ENCODE results near the gene STAP2.
"Not testable (repeated sequence)": the region's sequence is repeated elsewhere in the genome, so short reads cannot be mapped to it uniquely, and the experiment has no call there.

The STAP2 gene

GRCh38 chr19:4298810-4299550 lies 39.6 kb downstream of the STAP2 start:
- DNase-seq (ENCODE audit: low spot score), result no peak

GRCh38 chr19:4297901-4298809 lies 40.5 kb downstream of the STAP2 start:
- no peak for DNase-seq (ENCODE audit: low spot score)

- DNase-seq (ENCODE audit: low spot score), result no peak
Measured at GRCh38 chr19:4295972-4296771, 42.5 kb downstream of the STAP2 start.

- DNase-seq (ENCODE audit: low spot score), result no peak
Measured at GRCh38 chr19:4294389-4294788, 44.2 kb downstream of the STAP2 start.

GRCh38 chr19:4292515-4292914 lies 46.1 kb downstream of the STAP2 start:
- no peak for DNase-seq (ENCODE audit: low spot score)

- no peak for DNase-seq (ENCODE audit: low spot score)
Measured at GRCh38 chr19:4291184-4291732, 47.4 kb downstream of the STAP2 start.

- no peak for DNase-seq (ENCODE audit: low spot score)
Measured at GRCh38 chr19:4288091-4288777, 50.4 kb downstream of the STAP2 start.

- not testable (repeated sequence) for DNase-seq (ENCODE audit: low spot score)
Measured at GRCh38 chr19:4286141-4286540, 52.5 kb downstream of the STAP2 start.

- no peak for DNase-seq (ENCODE audit: low spot score)
Measured at GRCh38 chr19:4284974-4285373, 53.7 kb downstream of the STAP2 start.

- peak; percentile 40 for DNase-seq (ENCODE audit: low spot score)
Measured at GRCh38 chr19:4284176-4284958, 54.3 kb downstream of the STAP2 start.

- no peak for DNase-seq (ENCODE audit: low spot score)
Measured at GRCh38 chr19:4279530-4280422, 58.9 kb downstream of the STAP2 start.

- DNase-seq (ENCODE audit: low spot score), result no peak
Measured at GRCh38 chr19:4279267-4279529, 59.4 kb downstream of the STAP2 start.

- peak; percentile 0 for DNase-seq (ENCODE audit: low spot score)
Measured at GRCh38 chr19:4278419-4279266, 60.0 kb downstream of the STAP2 start, which contains the start of gene SHD. SHD (plus strand) TSS chr19:4279266; CDS start chr19:4280064, 798 bp downstream.

GRCh38 chr19:4278010-4278409 lies 60.6 kb downstream of the STAP2 start:
- peak; percentile 4 for DNase-seq (ENCODE audit: low spot score)

GRCh38 chr19:4277191-4277696 lies 61.4 kb downstream of the STAP2 start:
- DNase-seq (ENCODE audit: low spot score), result peak; percentile 1

GRCh38 chr19:4274321-4274686 lies 64.3 kb downstream of the STAP2 start:
- not testable (repeated sequence) for DNase-seq (ENCODE audit: low spot score)
